ENCODE data around the gene NXN.
"Not testable (repeated sequence)": the region's sequence is repeated elsewhere in the genome, so short reads cannot be mapped to it uniquely, and the experiment has no call there.

The NXN gene

DNA sequence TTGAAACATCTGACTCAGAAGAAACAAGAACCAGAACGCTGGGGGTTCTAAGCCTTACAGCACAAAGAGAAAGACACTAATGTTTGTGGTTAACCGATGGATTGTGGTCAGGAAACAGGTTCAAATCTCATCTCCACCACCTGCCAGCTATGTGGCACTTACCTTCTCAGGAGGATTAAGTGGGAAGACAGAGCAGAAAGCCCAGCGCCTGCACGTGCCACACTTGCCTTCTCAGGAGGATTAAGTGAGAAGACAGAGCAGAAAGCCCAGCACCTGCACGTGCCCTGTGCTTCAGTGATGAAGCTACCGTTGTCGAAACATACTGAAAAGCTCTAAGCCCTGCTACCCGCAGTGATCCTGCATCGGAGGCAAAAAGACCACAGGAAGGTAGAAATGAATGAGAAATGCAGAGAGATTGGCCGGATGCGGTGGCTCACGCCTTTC, 90.6 kb downstream of the NXN start:
- DNase-seq (ENCODE audit: low spot score) = no peak

DNA sequence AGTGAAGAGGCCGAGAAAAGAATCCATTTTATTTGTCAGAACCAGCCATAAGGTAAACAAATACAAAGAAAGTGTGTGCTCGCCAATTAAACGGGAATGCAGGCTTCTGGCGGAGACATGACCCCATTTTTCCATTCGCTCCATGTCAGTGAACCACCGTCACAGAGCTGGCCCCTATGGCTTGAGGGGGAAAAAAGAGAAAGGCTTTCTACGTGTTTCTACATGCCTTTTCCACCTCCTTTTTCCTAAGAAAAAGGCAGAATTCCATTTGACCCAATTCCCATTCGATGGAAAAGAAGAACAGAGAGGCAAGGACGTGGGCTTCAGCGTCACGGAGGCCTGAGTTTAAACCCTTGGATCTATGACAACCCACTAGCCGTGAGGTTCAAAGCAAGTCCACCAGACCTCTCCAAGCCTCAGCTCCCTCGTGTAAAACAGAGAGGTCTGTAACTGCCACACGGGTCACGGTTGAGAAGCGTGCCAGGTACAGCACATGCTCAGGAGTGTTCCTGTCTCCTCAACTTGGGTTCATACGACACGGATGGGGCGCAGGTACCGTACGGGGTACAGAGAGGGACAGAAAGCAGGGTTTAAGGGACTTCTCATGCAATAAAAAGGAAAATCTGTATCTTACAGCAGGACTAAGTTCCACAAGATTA, 91.9 kb downstream of the NXN start:
- DNase-seq (ENCODE audit: low spot score) = no peak

DNA sequence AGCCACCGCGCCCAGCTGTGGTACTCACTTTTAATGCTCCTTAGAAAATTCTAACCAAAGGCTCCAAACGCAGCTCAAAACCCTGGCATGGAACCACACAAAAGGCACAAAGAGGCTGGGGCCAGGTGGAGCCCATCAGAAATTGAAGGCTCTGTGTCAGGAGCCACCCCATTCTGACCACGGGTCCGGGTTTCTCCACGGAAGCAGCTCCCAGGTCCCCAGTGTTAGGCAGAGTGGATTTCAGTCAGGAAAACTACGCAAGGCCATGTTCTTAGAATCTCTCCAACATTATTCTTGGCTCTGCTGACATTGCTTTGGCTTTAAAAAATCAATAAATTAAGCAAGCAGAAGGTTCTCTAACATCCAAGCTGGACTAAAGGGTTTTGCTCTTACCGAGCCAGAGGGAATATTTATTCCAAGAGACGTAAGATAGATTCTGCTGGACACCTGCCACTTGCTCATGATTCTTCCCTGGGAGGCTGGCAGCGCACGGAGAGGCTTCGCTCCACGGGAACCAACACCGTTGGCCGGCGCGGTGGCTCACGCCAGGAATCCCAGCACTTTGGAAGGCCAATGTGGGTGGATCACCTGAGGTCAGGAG, 93.5 kb downstream of the NXN start:
- no peak for DNase-seq (ENCODE audit: low spot score)

DNA sequence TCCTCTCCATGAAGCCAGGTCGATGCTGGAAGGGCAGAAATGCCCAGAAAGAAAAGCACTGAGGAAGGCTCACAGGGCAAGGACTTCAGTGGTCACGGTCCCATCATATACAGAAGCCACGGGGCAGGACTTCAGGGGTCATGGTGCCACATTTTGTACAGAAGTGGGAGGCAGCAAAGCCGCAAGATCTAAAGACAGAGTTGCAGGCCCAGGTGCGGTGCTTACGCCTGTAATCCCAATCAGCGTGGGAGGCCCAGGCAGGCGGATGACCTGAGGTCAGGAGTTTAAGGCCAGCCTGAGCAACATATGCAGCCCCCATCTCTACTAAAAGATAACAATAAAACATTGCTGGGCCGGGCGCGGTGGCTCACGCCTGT, 96.0 kb downstream of the NXN start:
- no peak for DNase-seq (ENCODE audit: low spot score)

DNA sequence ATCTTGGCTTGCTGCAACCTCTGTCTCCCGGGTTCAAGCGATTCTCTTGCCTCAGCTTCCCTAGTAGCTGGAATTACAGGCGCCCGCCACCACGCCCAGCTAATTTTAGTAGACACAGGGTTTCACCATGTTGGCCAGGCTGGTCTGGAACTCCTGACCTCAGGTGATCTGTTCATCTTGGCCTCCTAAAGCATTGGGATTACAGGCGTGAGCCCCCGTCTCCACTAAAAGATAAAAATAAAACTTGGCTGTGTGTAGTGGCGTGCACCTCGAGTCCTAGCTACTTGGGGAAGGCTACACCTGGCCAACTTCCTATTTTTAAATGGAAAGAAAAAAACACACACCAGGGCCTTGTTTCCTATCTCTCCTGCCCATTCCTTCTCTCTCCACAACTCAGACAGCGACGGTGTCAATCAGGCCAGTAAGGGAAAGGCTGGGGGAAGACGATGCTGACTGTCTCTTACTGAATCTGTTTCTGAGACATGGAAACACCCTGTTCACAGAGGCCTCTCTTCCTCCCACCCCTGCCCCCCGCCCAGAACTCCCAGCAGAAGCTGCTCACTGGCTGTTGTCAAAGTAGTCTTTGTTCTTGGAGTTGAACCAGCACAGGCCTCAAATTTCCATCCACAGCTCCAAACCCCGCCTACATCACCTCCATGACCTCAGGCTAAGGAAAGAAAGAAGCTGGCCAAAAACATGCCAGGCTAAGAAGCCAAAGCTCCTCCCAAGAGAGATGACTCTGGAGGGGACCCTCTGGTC, 96.6 kb downstream of the NXN start:
- peak; percentile 58 for DNase-seq (ENCODE audit: low spot score)

DNA sequence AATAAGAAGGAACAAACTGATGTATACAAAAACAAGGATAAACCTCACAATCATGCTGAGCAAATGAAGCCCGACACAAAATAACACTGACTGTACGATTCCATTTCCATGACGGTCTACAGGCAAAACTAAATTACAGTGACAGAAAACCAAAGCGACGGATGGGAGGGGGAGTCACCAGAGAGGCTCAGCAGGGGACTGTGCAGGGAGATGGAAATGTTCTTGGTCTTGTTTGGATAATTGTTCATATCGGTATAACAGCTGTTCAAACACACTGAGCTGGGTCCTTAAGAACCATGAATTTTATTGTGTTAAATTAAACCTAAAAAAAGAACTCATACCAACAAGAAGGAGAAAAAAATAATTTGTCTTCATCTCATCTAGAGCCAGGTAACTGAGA, 97.8 kb downstream of the NXN start:
- no peak for DNase-seq (ENCODE audit: low spot score)

DNA sequence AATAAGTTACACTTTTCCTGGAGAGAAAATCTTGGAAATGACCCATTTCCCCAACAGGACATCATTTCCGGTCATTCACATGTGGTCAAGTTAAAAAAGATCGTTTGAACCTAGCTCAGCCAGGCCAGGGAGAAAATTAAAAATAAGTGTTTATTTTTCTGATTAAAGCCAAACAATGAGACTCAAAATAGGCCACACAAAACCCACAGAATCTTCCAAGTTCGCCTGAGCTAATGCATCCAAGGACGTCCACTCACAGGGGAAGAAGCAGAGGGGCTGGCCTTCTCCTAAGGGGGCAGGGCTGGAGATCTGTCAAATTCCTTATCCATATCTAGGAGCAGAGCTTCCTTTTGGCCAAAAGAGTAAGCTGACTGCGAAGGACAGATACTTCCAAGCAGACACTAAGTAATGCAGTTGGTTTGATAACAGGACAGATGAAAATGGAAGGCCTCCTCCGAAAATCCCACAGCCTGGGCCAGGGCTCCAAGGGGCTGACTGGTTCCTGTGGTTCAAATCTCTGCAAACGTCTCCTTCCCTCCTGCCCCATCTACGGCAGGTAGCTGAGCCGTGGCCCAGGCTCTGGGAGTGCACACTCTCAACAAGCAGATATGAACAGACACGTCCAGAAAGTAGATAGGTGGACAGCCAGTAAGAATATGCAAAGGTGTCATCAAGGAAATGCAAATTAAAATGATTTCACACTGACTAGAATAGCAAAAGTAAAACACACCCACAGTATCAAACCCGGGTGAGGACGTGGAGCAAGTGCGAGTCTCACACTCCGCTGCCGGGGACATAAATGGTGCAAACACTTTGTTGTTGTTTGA, 98.9 kb downstream of the NXN start:
- DNase-seq (ENCODE audit: low spot score) = no peak

DNA sequence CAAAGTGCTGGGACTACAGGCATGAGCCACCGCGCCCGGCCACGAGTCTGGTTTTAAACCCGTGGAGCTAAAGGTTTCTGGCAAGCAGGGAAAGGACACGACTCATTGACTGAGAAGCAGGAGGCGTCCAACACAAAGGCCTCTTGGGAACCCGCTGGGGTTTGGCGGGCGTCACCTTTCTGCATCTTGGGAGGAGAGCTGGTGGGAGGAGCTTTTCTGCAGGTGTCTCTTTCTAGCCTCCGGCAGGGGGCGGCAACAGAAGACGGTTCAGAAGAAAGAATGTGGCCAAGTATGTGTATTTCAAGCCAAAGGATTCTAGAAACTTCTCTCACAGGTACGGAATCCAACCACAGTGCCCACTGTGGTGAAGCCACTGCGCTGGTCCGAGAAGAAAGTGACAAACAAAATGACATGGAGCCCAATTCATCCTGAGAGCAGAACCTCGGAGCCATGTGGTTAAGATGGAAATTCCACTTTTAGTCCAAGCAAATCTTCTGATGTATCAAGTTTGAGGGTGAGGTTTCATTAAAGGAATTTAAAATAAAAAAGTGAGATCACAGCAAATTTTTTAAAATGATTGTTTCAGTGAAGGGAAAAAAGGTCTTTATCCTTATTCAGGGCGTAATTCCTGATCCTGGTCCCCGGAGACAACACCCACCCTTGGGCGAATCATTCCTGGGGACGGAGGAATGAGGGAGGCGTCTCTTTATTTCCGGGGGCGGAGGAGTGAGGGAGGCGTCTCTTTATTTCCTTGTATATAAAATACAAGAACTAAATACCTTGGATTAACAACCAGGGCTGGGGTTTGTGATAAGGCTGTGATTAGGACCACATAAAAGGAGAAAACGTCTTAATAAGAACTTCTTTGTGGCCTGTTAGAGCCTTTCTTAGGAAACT, 99.8 kb downstream of the NXN start:
- DNase-seq (ENCODE audit: low spot score) = peak; percentile 54

DNA sequence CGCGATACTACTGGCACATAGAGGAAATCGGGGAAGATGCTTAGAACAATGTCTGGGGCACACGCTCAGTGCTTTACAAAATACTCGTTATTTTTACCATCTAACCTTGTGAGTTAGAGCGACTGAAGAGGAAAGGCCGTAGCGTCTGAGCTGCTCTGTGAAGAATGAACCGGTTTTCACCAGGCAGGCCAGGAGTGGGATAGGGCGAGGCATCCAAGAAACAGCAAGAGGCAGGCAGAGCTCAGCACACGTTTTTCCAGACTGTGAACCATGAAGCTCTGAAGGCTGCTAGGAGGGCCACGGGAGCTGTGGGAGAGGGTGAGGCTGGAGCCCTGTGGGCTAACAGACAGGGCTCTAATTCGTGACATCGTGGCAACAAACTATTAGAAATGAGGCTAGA, 101.9 kb downstream of the NXN start:
- DNase-seq (ENCODE audit: low spot score) = no peak

DNA sequence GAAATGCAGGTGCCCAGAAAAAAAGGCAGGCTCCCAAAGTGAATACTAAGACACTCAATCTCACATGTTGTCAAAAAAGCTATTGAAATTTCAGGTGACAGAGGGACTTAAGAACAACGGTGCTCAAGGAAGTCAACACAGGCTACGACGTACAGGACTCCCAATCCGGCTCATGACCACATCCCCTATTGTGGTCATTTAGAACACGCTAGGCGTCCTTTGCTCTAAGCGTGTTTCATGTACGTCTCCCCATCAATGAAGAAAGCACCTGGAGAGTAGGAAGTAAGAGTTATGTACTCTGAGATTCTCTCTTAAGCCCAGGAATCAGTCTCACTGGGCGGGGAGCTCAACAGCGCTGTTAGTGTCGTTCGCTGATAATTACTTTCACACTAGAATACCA, 103.3 kb downstream of the NXN start:
- no peak for DNase-seq (ENCODE audit: low spot score)

DNA sequence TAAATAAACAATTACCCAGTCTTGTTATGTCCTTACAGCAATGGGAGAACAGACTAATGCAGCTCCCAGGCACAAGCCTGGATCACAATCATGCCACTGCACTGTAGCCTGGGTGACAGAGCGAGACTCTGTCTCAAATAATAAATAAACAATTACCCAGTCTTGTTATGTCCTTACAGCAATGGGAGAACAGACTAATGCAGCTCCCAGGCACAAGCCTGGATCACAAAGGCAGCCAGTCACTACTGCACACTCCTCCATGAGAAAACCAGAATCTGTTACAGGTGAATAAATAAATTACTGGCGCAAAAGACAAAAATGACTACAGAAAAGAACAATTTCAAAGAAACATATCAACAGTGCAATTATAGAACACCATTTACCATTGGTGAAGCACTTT, 105.0 kb downstream of the NXN start:
- not testable (repeated sequence) for DNase-seq (ENCODE audit: low spot score)

DNA sequence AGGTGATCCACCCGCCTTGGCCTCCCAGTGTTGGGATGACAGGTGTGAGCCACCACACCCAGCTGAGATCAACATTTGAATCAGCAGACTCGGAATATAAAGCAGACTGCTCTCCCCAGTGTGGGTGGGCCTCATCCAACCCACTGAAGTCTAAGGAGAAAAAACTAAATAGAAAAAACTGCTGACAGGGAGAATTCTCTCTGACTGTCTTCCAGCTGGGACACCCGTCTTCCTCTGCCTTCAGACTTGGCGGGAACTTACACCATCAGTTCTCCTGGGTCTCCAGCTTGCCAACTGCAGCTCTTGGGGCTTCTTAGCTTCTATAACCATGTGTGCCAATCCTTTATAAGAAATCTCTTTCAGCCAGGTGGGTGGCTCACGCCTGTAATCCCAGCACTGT, 106.7 kb downstream of the NXN start:
- DNase-seq (ENCODE audit: low spot score) = no peak

DNA sequence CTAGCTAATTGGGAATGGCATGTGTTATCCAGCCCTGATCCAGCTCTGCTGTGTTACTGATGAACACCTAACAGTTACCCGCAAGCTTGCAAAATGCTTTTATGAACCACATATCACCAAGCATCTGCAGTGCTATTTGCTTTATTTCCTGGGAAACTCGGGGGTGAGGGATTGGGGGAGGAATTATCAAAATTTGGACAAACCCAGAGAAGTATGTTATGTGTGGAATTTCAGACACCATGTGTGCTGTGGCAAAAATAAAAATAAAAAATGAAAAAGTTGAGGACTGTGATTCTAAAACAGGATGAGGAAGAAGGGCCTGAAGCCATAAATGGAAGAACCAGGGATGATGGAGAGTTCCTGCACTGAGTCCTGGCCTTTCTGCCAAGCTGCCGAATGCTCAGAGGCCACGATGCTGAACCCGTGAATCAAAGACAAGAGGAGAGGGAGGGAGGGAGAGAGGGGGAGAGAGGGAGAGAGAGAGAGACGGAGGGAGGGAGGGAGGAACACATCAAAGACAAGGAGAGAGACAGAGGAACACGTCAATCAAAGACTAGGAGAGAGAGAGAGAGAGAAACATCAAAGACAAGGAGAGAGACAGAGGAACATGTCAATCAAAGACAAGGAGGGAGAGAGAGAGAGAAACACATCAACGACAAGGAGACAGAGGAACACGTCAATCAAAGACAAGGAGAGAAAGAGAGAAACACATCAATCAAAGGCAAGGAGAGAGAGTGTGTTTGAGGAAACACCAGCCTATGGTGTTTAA, 107.6 kb downstream of the NXN start:
- no peak for DNase-seq (ENCODE audit: low spot score)

DNA sequence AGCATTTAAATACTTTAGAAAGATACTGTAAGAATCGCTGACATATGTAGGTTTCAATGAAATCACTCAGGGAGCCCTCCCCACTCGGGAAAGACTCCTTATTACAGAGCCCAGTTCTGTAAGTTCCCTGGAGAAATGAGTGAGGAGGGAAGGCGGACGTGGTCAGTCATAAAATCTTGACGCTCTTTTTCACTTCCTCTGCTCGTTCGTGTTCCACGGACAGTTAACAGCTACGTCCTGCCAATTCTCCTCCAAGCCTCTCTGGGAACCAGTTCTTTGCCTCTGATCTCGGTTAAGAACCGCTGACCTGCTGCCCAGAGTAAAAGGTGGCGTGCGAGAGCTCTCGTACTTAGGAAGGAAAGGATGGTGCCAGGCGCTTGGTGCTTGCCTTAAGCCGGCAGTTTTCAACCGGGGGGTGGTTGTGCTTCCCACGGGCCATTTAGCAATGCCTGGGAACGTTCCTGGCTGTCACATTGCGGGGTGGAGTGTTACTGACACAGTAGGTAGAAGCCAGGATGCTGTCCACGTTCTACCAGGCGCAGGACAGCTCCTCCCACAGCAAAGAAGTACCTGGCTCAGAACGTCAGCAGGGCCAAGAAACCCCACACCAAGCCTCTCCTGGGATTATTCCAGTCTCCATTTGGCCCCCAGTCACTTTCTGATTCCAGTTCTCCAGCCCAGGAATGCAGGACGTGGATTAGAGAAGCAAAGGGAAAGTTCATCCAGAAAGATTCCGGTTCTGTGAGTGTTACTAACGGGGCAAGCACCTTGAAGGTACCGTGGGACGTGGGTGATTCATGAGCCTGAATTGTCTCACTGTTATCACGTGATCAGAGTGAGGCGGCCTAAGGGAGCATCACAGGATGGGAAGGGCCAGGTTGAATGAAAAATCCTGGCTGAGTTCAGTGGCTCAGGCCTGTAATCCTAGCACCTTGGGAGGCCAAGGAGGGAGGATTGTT, 109.7 kb downstream of the NXN start:
- DNase-seq (ENCODE audit: low spot score) = no peak

DNA sequence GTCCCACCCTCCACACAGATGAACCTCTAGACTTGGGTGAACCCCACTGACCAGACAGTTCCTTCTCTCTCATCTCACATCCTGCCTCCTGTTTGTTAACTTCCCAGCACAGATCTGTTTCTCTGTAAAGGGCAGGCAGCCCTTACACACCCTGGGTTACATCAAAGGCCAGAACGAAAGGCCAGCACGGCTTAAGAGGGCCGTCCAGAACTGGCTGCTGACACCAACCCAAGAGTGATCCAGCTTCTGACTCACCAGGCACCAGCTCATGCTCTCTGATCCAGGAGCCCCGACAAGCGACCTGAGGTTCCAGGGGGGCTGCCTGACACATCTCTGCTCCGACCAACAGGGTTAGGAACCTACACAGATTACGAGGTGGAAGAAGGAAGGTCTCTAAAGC, 110.5 kb downstream of the NXN start:
- DNase-seq (ENCODE audit: low spot score) = no peak

DNA sequence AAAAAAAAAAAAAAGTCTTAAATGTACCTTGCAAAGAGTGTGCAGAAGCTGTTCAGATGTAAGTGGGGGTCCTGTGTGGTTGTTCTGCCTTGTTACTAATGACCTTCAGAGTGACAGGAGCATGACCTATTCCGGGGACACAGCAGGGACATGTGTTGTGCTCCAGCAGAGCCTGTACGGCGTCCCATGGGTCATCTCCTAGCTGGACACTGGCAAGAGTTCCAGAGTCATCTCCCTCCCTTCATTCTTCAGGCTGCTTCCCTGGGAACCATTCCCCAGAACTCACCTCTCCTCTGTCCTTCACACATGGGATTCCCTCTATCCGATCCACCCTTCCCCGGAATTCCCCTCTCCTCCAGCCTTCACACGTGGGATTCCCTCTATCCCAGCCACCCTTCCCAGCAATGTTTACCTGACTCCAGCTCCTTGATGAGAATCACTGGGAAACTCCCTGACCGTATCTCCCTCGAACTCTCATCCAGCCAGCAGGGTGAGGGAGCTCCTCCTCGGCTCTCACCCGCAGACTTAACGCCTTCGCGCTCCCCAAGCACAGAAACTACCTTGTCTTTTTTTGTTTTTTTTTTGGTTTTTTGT, 111.6 kb downstream of the NXN start:
- DNase-seq (ENCODE audit: low spot score) = no peak

DNA sequence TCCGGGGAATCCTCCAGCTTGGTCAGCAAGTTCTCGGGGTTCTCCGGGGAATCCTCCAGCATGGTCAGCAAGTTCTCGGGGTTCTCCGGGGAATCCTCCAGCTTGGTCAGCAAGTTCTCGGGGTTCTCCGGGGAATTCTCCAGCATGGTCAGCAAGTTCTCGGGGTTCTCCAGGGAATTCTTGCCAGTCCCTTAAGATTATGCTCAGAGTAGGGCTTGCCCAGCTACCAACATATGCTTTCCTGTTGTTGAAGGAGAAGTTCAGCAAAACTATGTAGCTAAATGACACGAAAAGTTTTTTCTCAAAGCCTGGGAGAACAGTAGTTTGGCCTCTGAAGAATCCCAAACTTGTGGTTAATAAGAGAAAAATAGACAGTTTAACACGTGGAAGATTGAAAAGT, 112.3 kb downstream of the NXN start:
- not testable (repeated sequence) for DNase-seq (ENCODE audit: low spot score)

DNA sequence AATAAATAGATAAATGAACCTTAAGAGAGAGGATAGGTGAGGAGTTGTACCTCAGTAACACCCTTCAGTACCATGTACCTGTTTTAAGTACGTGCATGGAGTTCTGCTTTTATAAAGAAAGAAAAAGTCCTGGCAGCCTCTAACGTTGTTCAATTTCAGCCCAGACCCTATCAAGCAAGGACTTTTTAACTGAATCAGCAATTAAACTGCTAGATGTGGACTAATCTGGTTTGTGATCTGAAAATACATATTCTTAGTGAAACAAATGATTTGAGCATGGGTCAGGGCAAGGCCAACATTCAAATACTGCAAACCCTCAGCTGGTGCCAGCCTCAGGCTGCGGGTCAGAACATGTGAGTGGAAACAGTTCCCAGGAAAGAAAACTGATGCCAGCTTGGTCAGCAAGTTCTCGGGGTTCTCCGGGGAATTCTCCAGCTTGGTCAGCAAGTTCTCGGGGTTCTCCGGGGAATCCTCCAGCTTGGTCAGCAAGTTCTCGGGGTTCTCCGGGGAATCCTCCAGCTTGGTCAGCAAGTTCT, 112.9 kb downstream of the NXN start:
- no peak for DNase-seq (ENCODE audit: low spot score)
